Neural progenitor cell (in vitro differentiated cells): ENCODE measurements around the gene ASGR1. TPM values are rescaled to one million over a fixed set of nuclear protein-coding genes. Genes with fewer than 3 reads are reported as not detected.

Experiments used
- DNase-seq: peaks from one replicate; pipeline ENCODE4 v3.0.0-alpha.2; 2016; ENCODE audit warnings: low spot score
- H2AFZ ChIP-seq: fragments of 200-600 bp; sonication (generic); replicated peaks from 2 replicates; pipeline ENCODE4 v1.6.1; 2016; ENCODE audit warnings: antibody characterized with exemption
- H3F3A ChIP-seq: fragments of 200-600 bp; sonication (generic); 2 replicates; pipeline ENCODE4 v1.6.1; 2016; ENCODE audit warnings: antibody characterized with exemption, low read depth
- H3K27ac ChIP-seq: fragments of 200-600 bp; sonication (generic); 2 replicates; pipeline ENCODE4 v1.5.1; 2016; ENCODE audit warnings: mild to moderate bottlenecking
- H3K27me3 ChIP-seq: fragments of 200-600 bp; sonication (generic); 2 replicates; pipeline ENCODE4 v1.6.1; 2016; ENCODE audit warnings: mild to moderate bottlenecking, moderate library complexity
- H3K36me3 ChIP-seq: fragments of 200-600 bp; sonication (generic); 2 replicates; pipeline ENCODE4 v1.5.1; 2016
- H3K4me1 ChIP-seq: fragments of 200-600 bp; sonication (generic); 2 replicates; pipeline ENCODE4 v1.6.1; 2016; ENCODE audit warnings: mixed run types
- H3K4me2 ChIP-seq: fragments of 200-600 bp; sonication (generic); 2 replicates; pipeline ENCODE4 v1.6.1; 2016
- H3K4me3 ChIP-seq: fragments of 200-600 bp; sonication (generic); 2 replicates; pipeline ENCODE4 v1.5.1; 2016
- H3K79me2 ChIP-seq: fragments of 200-600 bp; sonication (generic); 2 replicates; pipeline ENCODE4 v1.6.1; 2016; ENCODE audit warnings: low read depth
- H3K9ac ChIP-seq: fragments of 200-600 bp; sonication (generic); 2 replicates; pipeline ENCODE4 v1.6.1; 2016
- H3K9me3 ChIP-seq: fragments of 200-600 bp; sonication (generic); 2 replicates; pipeline ENCODE4 v1.5.1; 2016; ENCODE audit warnings: low read depth
- H4K20me1 ChIP-seq: fragments of 200-600 bp; sonication (generic); 2 replicates; pipeline ENCODE4 v1.6.1; 2016; ENCODE audit warnings: low read depth
- H3K27ac Mint-ChIP-seq: 3 replicates; pipeline ENCODE4 v1.8.0; 2021; ENCODE audit warnings: mixed read lengths
- H3K27me3 Mint-ChIP-seq: 2 replicates; pipeline ENCODE4 v1.8.0; 2022; ENCODE audit warnings: low read depth, mild to moderate bottlenecking, inconsistent platforms, moderate library complexity, mixed read lengths; ENCODE audit not compliant: insufficient read depth
- H3K36me3 Mint-ChIP-seq: 3 replicates; pipeline ENCODE4 v1.8.0; 2021; ENCODE audit warnings: mixed read lengths
- H3K4me1 Mint-ChIP-seq: 3 replicates; pipeline ENCODE4 v1.8.0; 2021; ENCODE audit warnings: mixed read lengths
- H3K4me3 Mint-ChIP-seq: 3 replicates; pipeline ENCODE4 v1.8.0; 2021; ENCODE audit warnings: mild to moderate bottlenecking, moderate library complexity, mixed read lengths
- H3K9me3 Mint-ChIP-seq: 3 replicates; pipeline ENCODE4 v1.8.0; 2020; ENCODE audit warnings: mixed read lengths
- CTCF ChIP-seq: fragments of 200-600 bp; sonication (generic); IDR thresholded peaks from 2 replicates; pipeline ENCODE4 v1.5.1; 2017; ENCODE audit warnings: antibody characterized with exemption, mild to moderate bottlenecking
- EZH2 ChIP-seq: fragments of 200-600 bp; sonication (generic); IDR thresholded peaks from 2 replicates; pipeline ENCODE4 v1.6.1; 2017; ENCODE audit warnings: antibody characterized with exemption, mild to moderate bottlenecking, moderate library complexity
- EZH2phosphoT487 ChIP-seq: fragments of 200-600 bp; sonication (generic); IDR thresholded peaks from 2 replicates; pipeline ENCODE4 v1.6.1; 2017; ENCODE audit warnings: antibody characterized with exemption
- total RNA-seq: library from RNA; depleted of rRNA; stranded (reverse); fragments of >200 nt; gene quantifications from 2 replicates; pipeline ENCODE4 v1.2.3, GENCODE V29; 2015; ENCODE audit warnings: low replicate concordance

ASGR1 gene
- total RNA-seq, 1 donor from 2014 or later = 3.1 TPM

- H3K27ac ChIP-seq = no peak overlapping the region
- no peaks in the 10 kb centered on the region for H3K9me3 ChIP-seq
- no peak overlapping the region for H3K9ac ChIP-seq
These were observed 42.3 kb upstream of the ASGR1 start for GRCh38 chr17:7221278-7222092.

GRCh38 chr17:7220593-7221277, 41.6 kb upstream of the ASGR1 start:
- Histone ChIP-seq H3K79me2 (peaks cover 22% of the 10 kb centered on the region), H3F3A (peaks cover 68% of the 10 kb centered on the region), H3K36me3 (no peaks in the 10 kb centered on the region), H2AFZ (no peak overlapping the region), H3K27ac (no peak overlapping the region), H3K9me3 (no peaks in the 10 kb centered on the region), H3K27me3 (no peaks in the 10 kb centered on the region), H3K9ac (peak overlapping the region; percentile 71), H3K4me1 (peaks cover 32% of the 10 kb centered on the region), H3K4me3 (peak overlapping the region; percentile 94), H4K20me1 (peaks cover 44% of the 10 kb centered on the region), H3K4me2 (peak overlapping the region; percentile 85)
- Mint-ChIP-seq H3K9me3 (no peaks in the 10 kb centered on the region), H3K27me3 (peaks cover 16% of the 10 kb centered on the region), H3K4me1 (peaks cover 50% of the 10 kb centered on the region), H3K36me3 (peaks cover 20% of the 10 kb centered on the region), H3K4me3 (peak overlapping the region; percentile 92), H3K27ac (peak overlapping the region; percentile 92)
- TF ChIP-seq CTCF = peak; percentile 41
- no peak for TF ChIP-seq EZH2phosphoT487
- DNase-seq = peak; percentile 54

More at GRCh38 chr17:7221278-7222092, 42.3 kb upstream of the ASGR1 start:
- Mint-ChIP-seq H3K4me1 (peaks cover 43% of the 10 kb centered on the region), H3K9me3 (no peaks in the 10 kb centered on the region), H3K4me3 (peak overlapping the region; percentile 92), H3K27me3 (peaks cover 16% of the 10 kb centered on the region), H3K36me3 (peaks cover 20% of the 10 kb centered on the region), H3K27ac (peak overlapping the region; percentile 29)
- Histone ChIP-seq H3K79me2 (peaks cover 15% of the 10 kb centered on the region), H4K20me1 (peaks cover 50% of the 10 kb centered on the region), H3K4me3 (no peak overlapping the region), H2AFZ (no peak overlapping the region), H3K4me1 (peaks cover 28% of the 10 kb centered on the region), H3F3A (peaks cover 61% of the 10 kb centered on the region), H3K4me2 (peak overlapping the region; percentile 85), H3K36me3 (no peaks in the 10 kb centered on the region), H3K27me3 (no peaks in the 10 kb centered on the region)
- no peak for DNase-seq
- no peak for TF ChIP-seq EZH2phosphoT487
- TF ChIP-seq EZH2 = no peak
- no peak for TF ChIP-seq CTCF

- Mint-ChIP-seq H3K4me1 (peaks cover 56% of the 10 kb centered on the region), H3K27ac (peak within 1 kb of the TSS; percentile 99), H3K9me3 (no peaks in the 10 kb centered on the region), H3K27me3 (peaks cover 16% of the 10 kb centered on the region), H3K36me3 (peaks cover 20% of the 10 kb centered on the region), H3K4me3 (peak within 1 kb of the TSS; percentile 92)
- Histone ChIP-seq H3K27ac (no peak within 1 kb of the TSS), H3K9ac (peak within 1 kb of the TSS; percentile 71), H3K27me3 (no peaks in the 10 kb centered on the region), H3F3A (peaks cover 76% of the 10 kb centered on the region), H4K20me1 (peaks cover 43% of the 10 kb centered on the region), H3K4me2 (peak within 1 kb of the TSS; percentile 85), H3K4me3 (peak within 1 kb of the TSS; percentile 94), H3K79me2 (peaks cover 22% of the 10 kb centered on the region), H3K36me3 (no peaks in the 10 kb centered on the region), H3K4me1 (peaks cover 37% of the 10 kb centered on the region), H2AFZ (peak within 1 kb of the TSS; percentile 59), H3K9me3 (no peaks in the 10 kb centered on the region)
- peak; percentile 90 for DNase-seq
- TF ChIP-seq CTCF (no peak), EZH2phosphoT487 (no peak), EZH2 (no peak)
These were observed 40.8 kb upstream of the ASGR1 start, which contains the start of the genes ACADVL and DLG4 for GRCh38 chr17:7219812-7220592. ACADVL (plus strand) TSS chr17:7219938; CDS start chr17:7219985, 47 bp downstream. DLG4 (minus strand) TSS chr17:7219836.
